ENCODE measurements around the gene DPAGT1.
"Not testable (repeated sequence)": the region's sequence is repeated elsewhere in the genome, so short reads cannot be mapped to it uniquely, and the experiment has no call there.

Gene DPAGT1

DNA sequence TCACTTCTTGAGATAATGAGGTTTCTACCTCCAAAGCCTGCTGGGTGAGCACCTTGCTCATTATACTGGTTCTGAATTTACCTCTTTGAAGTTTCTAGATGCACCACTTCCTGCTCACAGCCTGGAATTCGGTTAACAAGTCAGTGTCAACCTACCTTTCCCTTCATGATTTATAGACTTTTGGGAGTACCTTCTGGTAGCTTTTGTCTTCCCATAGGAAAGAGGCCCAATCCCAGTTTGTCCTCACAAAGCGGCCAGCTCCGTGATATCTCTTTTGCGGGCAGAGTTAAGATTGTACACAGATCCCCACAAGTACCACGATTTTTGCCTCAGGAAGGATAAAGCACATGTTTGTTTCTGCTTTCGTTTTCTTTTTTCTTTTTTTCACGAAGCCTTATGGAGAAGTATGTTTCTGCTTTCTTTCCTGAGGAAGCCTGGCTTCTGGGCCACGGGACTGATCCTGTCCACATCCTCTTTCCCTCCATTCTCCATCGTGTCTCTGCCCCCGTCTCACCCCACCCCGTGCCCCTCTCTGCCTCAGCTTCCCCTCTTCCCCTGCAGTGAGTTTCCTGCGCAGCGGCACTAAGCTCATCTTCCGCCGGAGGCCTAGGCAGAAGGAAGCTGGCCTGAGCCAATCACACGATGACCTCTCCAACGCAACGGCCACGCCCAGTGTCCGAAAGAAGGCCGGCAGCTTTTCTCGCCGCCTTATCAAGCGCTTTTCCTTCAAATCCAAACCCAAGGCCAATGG lies 14.0 kb upstream of the DPAGT1 start:
- no peak for DNase-seq

GRCh38 chr11:119114351-119114750 lies 12.7 kb upstream of the DPAGT1 start:
- DNase-seq, result no peak

GRCh38 chr11:119113716-119114115 lies 12.1 kb upstream of the DPAGT1 start:
- DNase-seq, result no peak

DNA sequence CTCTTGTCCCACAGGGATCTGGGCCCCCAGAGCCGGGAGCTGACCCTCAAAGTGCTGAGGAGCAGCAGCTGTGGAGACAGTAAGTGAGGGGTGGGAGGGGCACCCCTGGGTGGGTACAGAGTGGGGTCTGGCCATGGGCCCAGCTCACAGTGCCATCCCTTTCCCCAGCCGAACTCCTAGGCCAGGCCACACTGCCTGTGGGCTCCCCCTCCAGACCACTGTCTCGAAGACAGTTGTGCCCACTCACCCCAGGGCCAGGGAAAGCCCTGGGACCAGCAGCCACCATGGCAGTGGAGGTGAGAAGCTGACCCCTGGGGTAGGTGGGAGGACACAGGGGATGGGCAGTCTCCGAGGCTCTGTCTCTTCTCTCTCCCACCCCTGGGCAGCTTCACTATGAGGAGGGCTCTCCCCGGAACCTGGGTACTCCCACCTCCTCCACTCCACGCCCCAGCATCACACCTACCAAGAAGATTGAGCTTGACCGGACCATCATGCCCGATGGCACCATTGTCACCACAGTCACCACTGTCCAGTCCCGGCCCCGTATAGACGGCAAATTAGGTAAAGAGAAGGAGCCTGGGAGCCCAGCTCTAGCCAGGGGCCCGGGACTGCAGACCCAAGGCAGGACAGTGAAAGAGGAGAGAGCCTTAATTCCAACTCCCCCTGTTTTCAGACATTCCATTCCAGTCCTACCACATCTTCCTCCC lies 10.8 kb upstream of the DPAGT1 start:
- no peak for DNase-seq

DNA sequence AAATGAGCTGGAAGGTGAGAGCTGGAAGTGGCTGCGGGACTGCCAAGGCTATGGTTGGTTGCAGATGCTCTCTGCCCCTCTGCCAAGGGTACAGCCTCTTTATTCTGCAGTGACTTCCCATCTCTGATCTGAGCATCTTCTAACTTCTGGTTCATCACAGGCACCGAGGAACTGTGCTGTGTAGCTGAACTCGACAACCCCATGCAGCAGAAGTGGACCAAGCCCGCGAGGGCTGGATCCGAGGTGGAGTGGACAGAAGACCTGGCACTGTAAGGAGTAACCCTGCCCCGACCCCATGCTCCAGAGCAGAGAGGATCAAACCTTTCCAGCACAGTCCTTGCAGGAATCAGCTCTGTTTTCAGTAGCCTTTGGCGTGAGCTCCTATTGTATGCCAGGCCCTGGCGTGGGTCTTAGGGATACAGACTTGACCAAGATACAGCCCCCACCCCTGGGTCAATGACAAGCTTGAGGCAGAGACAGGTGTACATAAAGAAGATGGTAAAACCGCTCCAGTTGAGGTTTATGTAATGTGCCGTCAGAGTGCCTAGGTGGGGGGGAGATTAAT lies 9.8 kb upstream of the DPAGT1 start:
- DNase-seq, result no peak

GRCh38 chr11:119110439-119110838 lies 8.8 kb upstream of the DPAGT1 start:
- no peak for DNase-seq

- no peak for DNase-seq
These were observed 8.2 kb upstream of the DPAGT1 start for GRCh38 chr11:119109843-119110242.

- no peak for DNase-seq
These were observed 7.2 kb upstream of the DPAGT1 start for GRCh38 chr11:119108857-119109221.

DNA sequence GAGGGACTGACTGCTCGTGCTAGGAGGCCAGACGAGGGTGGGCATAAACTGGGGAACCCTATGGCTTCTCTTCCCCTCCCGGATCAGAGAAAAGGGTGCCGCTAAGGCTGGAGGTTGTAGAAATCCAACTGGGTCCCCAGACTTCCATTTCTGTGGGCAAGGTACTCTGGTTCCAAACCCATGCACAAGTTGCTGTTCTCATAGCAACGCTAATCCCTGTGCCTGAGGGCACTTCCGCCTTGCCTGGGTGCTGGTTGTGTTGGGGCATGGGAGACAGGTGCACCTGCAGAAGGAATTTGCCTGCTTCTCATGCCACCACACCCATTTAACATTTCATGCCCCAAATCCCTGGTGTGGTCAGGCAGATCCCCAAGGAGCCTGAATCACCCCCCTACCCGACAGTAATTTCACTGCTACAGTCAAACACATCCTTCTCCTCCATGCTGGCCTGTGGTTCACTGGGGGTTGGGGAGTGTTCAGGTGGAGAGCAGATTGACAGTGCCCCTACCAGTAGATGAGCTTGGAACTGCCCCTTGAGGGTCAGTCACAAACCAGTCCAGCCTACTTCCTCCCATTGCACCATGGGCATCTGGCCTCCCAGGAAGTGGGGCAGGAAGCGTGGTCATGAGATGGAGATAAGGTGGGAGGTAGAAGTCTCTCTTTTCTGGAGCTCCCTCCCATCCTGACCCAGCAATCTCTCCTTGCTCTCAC lies 6.6 kb upstream of the DPAGT1 start:
- DNase-seq, result peak; percentile 17

DNA sequence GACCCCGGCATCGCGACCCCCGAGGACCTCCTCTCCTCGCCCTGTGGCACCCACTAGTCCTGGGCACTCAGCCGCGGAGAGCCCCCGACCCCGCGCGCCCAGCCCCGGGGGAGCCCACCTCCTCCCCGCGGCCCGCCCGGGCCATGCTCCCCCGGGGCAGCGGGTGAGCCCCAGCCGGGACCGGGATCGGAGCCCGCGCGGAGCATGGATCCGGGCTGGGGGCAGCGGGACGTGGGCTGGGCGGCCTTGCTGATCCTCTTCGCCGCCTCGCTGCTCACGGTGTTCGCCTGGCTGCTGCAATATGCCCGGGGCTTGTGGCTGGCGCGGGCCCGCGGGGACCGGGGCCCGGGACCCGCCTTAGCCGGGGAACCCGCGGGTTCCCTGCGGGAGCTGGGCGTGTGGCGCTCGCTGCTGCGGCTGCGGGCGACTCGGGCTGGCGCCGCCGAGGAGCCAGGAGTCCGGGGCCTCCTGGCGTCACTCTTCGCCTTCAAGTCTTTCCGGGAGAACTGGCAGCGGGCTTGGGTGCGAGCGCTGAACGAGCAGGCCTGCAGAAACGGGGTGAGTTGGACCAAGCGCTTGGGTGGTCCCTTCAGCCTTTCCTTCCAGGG lies 6.0 kb upstream of the DPAGT1 start:
- no peak for DNase-seq

GRCh38 chr11:119106564-119107537 lies 5.2 kb upstream of the DPAGT1 start, which contains the start of gene C2CD2L:
C2CD2L (plus strand) TSS chr11:119107344; CDS start chr11:119107742, 398 bp downstream.
- DNase-seq, result peak; percentile 62

DNA sequence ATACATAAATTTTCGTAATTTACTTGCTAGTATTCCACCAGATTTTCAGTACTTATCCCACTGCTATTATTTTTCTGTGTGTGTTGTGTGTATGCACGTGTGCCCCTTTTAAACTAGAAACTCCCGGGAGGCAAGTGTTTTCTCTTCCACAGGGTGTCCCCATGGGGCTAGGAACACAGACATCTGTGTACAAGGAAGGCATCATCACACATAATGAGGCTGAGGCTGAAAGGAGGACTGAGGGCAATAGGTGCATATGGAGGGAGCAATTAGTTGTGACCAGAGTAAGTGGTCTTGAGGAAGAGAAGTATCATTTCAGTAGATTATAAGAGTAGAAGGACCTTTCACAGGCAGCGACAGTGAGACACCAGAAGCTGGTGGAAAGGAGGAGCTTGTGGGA lies 2.1 kb upstream of the DPAGT1 start:
- no peak for DNase-seq

DNA sequence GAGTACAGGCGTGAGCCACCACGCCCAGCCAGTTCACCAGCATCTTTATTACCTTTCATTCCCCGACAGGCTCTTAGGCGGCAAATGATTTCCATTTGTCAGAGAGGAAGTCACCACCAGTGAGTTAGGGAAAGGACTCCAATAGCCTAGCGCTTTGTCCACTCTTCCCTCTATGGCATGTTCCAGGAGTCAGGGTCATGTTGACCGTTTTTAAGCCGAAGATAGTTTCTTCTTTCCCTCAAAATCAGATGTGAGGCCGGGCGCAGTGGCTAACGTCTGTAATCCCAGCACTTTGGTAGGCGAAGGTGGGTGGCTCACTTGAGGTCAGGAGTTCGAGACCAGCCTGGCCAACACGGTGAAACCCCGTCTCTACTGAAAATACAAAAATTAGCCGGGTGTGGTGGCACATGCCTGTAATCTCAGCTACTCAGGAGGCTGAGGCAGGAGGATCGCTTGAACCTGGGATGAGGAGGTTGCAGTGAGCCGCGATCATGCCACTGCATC lies 1.6 kb upstream of the DPAGT1 start:
- not testable (repeated sequence) for DNase-seq

DNA sequence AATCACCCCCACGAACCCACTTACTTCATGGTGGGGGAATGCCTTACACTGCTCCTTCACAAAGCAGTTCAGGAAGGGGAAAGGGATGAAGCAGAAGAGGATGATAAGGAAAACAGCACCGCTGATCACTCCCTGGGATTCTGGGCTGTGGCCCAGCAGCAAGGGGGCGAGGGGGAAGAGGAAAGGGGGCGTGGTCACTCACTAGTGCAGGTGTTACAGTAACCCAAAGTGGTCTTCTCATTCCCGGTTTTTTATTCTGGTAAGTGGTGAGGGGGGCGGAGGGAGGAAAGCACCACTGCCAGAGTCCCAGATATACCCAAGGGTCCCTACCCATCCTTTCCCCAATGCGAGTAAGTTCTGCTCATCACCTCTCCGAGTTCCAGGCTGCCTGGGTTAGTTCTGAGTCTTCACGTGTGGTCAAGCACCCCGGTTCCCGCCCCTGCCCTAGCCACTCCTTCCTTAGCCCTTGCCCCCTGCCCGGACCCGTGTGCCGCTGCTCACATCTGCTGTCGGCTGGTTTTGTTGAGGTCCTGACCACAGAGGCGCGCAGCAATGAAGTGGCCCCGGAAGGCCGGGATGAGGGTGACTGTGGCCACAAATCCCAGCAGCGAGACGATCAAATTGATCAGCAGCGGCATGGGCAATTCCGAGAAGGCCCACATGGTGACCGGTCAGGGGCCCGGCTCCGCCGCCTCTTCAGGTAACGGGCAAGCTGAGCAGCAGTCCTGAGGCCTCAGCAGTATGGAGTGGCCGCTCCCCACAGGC lies 477 bp downstream of the DPAGT1 start:
- DNase-seq, result no peak

GRCh38 chr11:119100246-119100970 lies 1.2 kb downstream of the DPAGT1 start:
- DNase-seq, result peak; percentile 9

GRCh38 chr11:119099711-119100110 lies 1.9 kb downstream of the DPAGT1 start:
- no peak for DNase-seq

- DNase-seq, result peak; percentile 98
These were observed 6.4 kb downstream of the DPAGT1 start for GRCh38 chr11:119095066-119095880.

DNA sequence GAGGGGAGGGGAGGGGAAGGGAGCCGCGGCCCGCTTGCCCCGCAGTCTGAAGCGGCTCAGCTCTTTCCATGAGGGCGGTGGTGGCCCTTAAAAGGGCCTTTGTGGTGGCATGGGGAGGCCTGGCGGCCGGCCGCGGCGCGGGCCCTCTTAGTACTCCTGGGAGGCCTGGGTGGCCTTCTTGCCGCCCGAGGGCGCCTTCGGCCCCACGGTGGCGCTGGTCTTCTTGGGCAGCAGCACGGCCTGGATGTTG lies 6.9 kb downstream of the DPAGT1 start:
- no peak for DNase-seq
